Caco-2 (cell line): ENCODE measurements around the gene ZDHHC20. TPM values are rescaled to one million over a fixed set of nuclear protein-coding genes. Genes with fewer than 3 reads are reported as not detected.

Experiments used
- BruUV-seq: library from RNA; stranded (reverse); fragments of 400-500 nt; replicated peaks from 2 replicates; lab custom pipeline; 2021; lab: Mats Ljungman, UMichigan
- CTCF ChIA-PET: fragments of 300-600 bp; sonication (Branson Sonifier 250); formaldehyde crosslinking; loops from one replicate; lab custom pipeline; 2022; ENCODE audit warnings: antibody characterized with exemption; lab: Charles Lee
- POLR2A ChIA-PET: fragments of 300-600 bp; sonication (Branson Sonifier 250); formaldehyde crosslinking; loops from one replicate; lab custom pipeline; 2022; ENCODE audit warnings: antibody characterized with exemption; lab: Charles Lee
- DNase-seq, 2 experiments: peaks; one replicate each; pipeline versions ENCODE4 v3.0.0 to v3.0.0-alpha.2; 2020 to 2022
- H3K27me3 ChIP-seq: replicated peaks from 2 replicates; pipeline ENCODE4 v1.6.0; 2011; ENCODE audit warnings: low read length; ENCODE audit not compliant: control insufficient read depth, insufficient read depth
- H3K36me3 ChIP-seq: 2 replicates; pipeline ENCODE4 v1.5.1; 2011; ENCODE audit warnings: low read length; ENCODE audit not compliant: control insufficient read depth, insufficient read depth
- H3K4me1 ChIP-seq: fragments of 250-450 bp; sonication (Bioruptor Pico); 2 replicates; pipeline ENCODE4 v1.5.1; 2020; ENCODE audit warnings: mild to moderate bottlenecking
- H3K4me3 ChIP-seq: 2 replicates; pipeline ENCODE4 v1.5.1; 2011; ENCODE audit warnings: low read depth, mild to moderate bottlenecking, control low read depth, low read length
- H3K9me3 ChIP-seq: fragments of 250-450 bp; sonication (Bioruptor Pico); 2 replicates; pipeline ENCODE4 v1.5.1; 2020; ENCODE audit warnings: mild to moderate bottlenecking, moderate library complexity
- H3K27ac Mint-ChIP-seq: one replicate; pipeline ENCODE4 v1.8.0; 2022; ENCODE audit warnings: mixed read lengths; ENCODE audit not compliant: unreplicated experiment
- H3K27me3 Mint-ChIP-seq: one replicate; pipeline ENCODE4 v1.8.0; 2022; ENCODE audit warnings: mixed read lengths; ENCODE audit not compliant: insufficient read depth, unreplicated experiment
- H3K36me3 Mint-ChIP-seq: one replicate; pipeline ENCODE4 v1.8.0; 2022; ENCODE audit warnings: mild to moderate bottlenecking, mixed read lengths; ENCODE audit not compliant: insufficient read depth, unreplicated experiment
- H3K4me1 Mint-ChIP-seq: one replicate; pipeline ENCODE4 v1.8.0; 2022; ENCODE audit warnings: low read depth, mixed read lengths; ENCODE audit not compliant: unreplicated experiment
- H3K4me3 Mint-ChIP-seq: one replicate; pipeline ENCODE4 v1.8.0; 2022; ENCODE audit warnings: mild to moderate bottlenecking, moderate library complexity, mixed read lengths; ENCODE audit not compliant: unreplicated experiment
- H3K9me3 Mint-ChIP-seq: one replicate; pipeline ENCODE4 v1.8.0; 2022; ENCODE audit warnings: mixed read lengths; ENCODE audit not compliant: unreplicated experiment
- CTCF ChIP-seq, 2 experiments: fragments of 200-600 bp in 1 of 2; IDR thresholded peaks; 1 replicate in 1 of 2; 2 replicates in 1 of 2; pipeline versions ENCODE4 v1.5.1 to v1.8.0; 2011 to 2022; ENCODE audit warnings: antibody characterized with exemption in 1 of 2, control low read depth in 1 of 2, inconsistent platforms in 1 of 2, low read depth in 1 of 2, low read length in 1 of 2, mild to moderate bottlenecking in 1 of 2, moderate library complexity in 1 of 2; ENCODE audit not compliant: insufficient read depth in 1 of 2, severe bottlenecking in 1 of 2, unreplicated experiment in 1 of 2
- intact Hi-C: fragments of 100-400 bp; cut with micrococcal nuclease; formaldehyde crosslinking; loops from one replicate; pipeline ENCODE4 v1.10.0; 2022; ENCODE audit not compliant: unreplicated experiment
- total RNA-seq: library from RNA; stranded (reverse); gene quantifications from 2 replicates; pipeline ENCODE4 v1.2.3, GENCODE V29; 2022

Gene ZDHHC20
- total RNA-seq, 1 experiment from 2014 or later: 87.9 TPM

- TF ChIP-seq CTCF (IDR thresholded peaks at IDR 0.05; ENCODE audit: insufficient read depth in 1 of 2, low read depth in 1 of 2, low read length in 1 of 2, severe bottlenecking in 1 of 2, unreplicated experiment in 1 of 2): no peak
- intact Hi-C loops: no loop called here
- Mint-ChIP-seq H3K9me3 (no peaks in the 10 kb centered on the region), H3K27me3 (no peaks in the 10 kb centered on the region), H3K27ac (no peak overlapping the region), H3K4me3 (no peak overlapping the region), H3K4me1 (peaks cover 6% of the 10 kb centered on the region), H3K36me3 (no peaks in the 10 kb centered on the region)
- no peak overlapping the region for H3K4me3 ChIP-seq
- ChIA-PET CTCF (no interaction called here), POLR2A (no interaction called here)
- H3K36me3 ChIP-seq: no peaks in the 10 kb centered on the region
- BruUV-seq: no TSS peak
- DNase-seq: no peak
- no peaks in the 10 kb centered on the region for H3K27me3 ChIP-seq
- peaks cover 4% of the 10 kb centered on the region; the same call in 1 of the 2 replicates for H3K4me1 ChIP-seq
- no peaks in the 10 kb centered on the region for H3K9me3 ChIP-seq
Measured at GRCh38 chr13:21330126-21330861, 128.8 kb downstream of the ZDHHC20 start.

DNA sequence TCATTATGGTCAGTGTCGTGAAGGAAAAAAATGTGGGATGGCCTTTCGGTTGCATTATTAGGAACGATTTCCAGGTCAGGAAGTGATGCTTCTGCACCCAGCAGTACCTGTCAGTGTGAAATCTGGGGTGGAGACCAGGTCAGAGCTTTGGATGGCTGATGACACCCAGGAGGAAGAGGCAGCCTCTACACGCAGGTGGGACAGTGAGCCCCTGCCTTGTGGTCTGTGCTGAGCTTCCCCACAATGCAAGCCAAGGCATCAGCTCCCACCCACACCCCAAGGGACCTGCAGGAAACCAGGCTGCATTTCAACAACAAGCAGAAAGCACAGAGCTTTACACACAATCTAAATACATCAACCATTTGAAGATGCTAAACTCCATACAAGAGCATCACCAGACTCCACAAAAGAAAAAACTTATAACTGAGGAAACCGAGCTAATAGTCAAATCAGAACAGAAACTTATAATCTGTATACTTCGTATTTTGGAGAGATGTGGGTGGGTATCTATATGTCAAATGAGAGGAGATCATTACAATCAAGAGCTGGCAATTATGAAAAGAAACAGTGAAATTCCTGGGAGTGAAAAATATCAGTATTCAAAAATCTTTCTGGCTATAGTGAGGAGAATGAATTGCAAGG is 130.1 kb downstream of the ZDHHC20 start:
- Mint-ChIP-seq H3K27ac (no peak overlapping the region), H3K9me3 (no peaks in the 10 kb centered on the region), H3K27me3 (no peaks in the 10 kb centered on the region), H3K4me3 (no peak overlapping the region), H3K36me3 (no peaks in the 10 kb centered on the region), H3K4me1 (peaks cover 6% of the 10 kb centered on the region)
- ChIA-PET POLR2A (no interaction called here), CTCF (interaction anchor here (1.1 kb wide), 1 partner anchor 31 kb away, joined by 6 read pairs; no protein-coding TSS in a partner anchor)
- no peak overlapping the region for H3K4me3 ChIP-seq
- intact Hi-C loops: no loop called here
- DNase-seq: no peak
- no peaks in the 10 kb centered on the region for H3K36me3 ChIP-seq
- H3K4me1 ChIP-seq: peaks cover 4% of the 10 kb centered on the region; the same call in 1 of the 2 replicates
- BruUV-seq: no TSS peak
- H3K27me3 ChIP-seq: no peaks in the 10 kb centered on the region
- H3K9me3 ChIP-seq: no peaks in the 10 kb centered on the region
- no peak for TF ChIP-seq CTCF (IDR thresholded peaks at IDR 0.05; ENCODE audit: insufficient read depth in 1 of 2, low read depth in 1 of 2, low read length in 1 of 2, severe bottlenecking in 1 of 2, unreplicated experiment in 1 of 2)

GRCh38 chr13:21328201-21328600 is 130.9 kb downstream of the ZDHHC20 start:
- H3K27me3 ChIP-seq: no peaks in the 10 kb centered on the region
- ChIA-PET POLR2A (no interaction called here), CTCF (interaction anchor here (1.1 kb wide), 1 partner anchor 31 kb away, joined by 6 read pairs; no protein-coding TSS in a partner anchor)
- Mint-ChIP-seq H3K4me3 (no peak overlapping the region), H3K27me3 (no peaks in the 10 kb centered on the region), H3K4me1 (peaks cover 6% of the 10 kb centered on the region), H3K36me3 (no peaks in the 10 kb centered on the region), H3K9me3 (no peaks in the 10 kb centered on the region), H3K27ac (no peak overlapping the region)
- no peaks in the 10 kb centered on the region for H3K36me3 ChIP-seq
- no TSS peak for BruUV-seq
- DNase-seq: no peak
- peaks cover 4% of the 10 kb centered on the region; the same call in 1 of the 2 replicates for H3K4me1 ChIP-seq
- no peak overlapping the region for H3K4me3 ChIP-seq
- intact Hi-C loops: no loop called here
- H3K9me3 ChIP-seq: no peaks in the 10 kb centered on the region
- no peak for TF ChIP-seq CTCF (IDR thresholded peaks at IDR 0.05; ENCODE audit: insufficient read depth in 1 of 2, low read depth in 1 of 2, low read length in 1 of 2, severe bottlenecking in 1 of 2, unreplicated experiment in 1 of 2)
